GM20000 (cell line): ENCODE data around the gene HOXD4.

Experiments
- DNase-seq: peaks from one replicate; pipeline ENCODE4 v3.0.0; 2012; ENCODE audit warnings: low spot score
- CTCF ChIP-seq: IDR thresholded peaks from 2 replicates; pipeline ENCODE4 v1.5.1; 2012; ENCODE audit warnings: mild to moderate bottlenecking, control low read depth; ENCODE audit errors: extremely low read depth, missing control alignments

The HOXD4 gene

GRCh38 chr2:176136374-176137251 lies 14.7 kb upstream of the HOXD4 start:
- no peak for TF ChIP-seq CTCF
- DNase-seq = no peak

GRCh38 chr2:176137252-176137580 lies 14.1 kb upstream of the HOXD4 start:
- TF ChIP-seq CTCF = no peak
- DNase-seq = no peak

GRCh38 chr2:176137906-176138305 lies 13.4 kb upstream of the HOXD4 start:
- no peak for TF ChIP-seq CTCF
- no peak for DNase-seq

GRCh38 chr2:176138526-176138922 lies 12.8 kb upstream of the HOXD4 start:
- DNase-seq = no peak
- no peak for TF ChIP-seq CTCF

GRCh38 chr2:176138923-176139660 lies 12.3 kb upstream of the HOXD4 start:
- DNase-seq = no peak
- no peak for TF ChIP-seq CTCF

GRCh38 chr2:176139661-176140512 lies 11.5 kb upstream of the HOXD4 start:
- no peak for TF ChIP-seq CTCF
- DNase-seq = no peak
